ENCODE data around the gene PRSS56.
"Not testable (repeated sequence)": the region's sequence is repeated elsewhere in the genome, so short reads cannot be mapped to it uniquely, and the experiment has no call there.

PRSS56 gene

DNA sequence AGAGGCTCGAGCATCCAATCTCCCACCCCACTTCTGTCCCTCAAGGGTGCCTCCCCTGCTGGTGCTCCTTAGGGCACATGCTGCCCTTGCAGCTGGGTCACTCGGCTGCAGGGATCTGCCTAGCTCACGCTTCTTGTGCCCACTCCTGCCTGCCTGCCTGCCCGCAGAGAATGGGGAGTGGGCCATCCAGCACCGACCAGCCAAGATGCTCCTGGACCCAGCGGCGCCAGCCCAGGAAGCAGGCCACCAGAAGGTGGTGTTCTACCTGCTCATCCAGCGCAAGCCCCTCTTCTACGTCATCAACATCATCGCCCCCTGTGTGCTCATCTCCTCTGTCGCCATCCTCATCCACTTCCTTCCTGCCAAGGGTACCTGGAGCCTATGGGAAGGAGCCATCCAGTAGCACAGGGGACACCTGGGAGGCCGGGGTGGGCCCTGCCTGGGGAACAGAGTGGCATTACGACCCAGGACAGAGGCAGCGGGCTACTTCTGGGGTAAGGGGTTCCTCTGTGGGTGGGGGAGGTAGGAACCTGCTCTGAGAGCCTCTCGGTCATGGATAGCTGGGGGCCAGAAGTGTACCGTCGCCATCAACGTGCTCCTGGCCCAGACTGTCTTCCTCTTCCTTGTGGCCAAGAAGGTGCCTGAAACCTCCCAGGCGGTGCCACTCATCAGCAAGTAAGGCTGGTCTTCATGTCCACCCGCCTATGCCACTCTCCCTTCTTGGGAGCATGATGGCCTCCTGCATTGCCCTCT is 22.7 kb downstream of the PRSS56 start:
- no peak for DNase-seq

DNA sequence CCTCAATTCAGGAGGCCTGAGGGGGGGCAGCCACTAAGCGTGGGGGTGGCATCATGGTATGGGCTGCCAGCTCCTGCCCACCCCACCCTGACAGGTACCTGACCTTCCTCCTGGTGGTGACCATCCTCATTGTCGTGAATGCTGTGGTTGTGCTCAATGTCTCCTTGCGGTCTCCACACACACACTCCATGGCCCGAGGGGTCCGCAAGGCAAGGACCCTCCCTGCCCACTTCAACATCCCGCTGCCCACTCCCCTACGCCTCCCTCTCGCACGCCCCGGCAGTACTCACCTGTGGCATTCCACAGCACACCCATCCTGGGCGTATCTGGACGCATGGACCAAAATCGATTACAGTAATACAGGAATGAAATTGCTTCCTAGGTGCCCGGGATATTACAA is 23.3 kb downstream of the PRSS56 start:
- DNase-seq: no peak

DNA sequence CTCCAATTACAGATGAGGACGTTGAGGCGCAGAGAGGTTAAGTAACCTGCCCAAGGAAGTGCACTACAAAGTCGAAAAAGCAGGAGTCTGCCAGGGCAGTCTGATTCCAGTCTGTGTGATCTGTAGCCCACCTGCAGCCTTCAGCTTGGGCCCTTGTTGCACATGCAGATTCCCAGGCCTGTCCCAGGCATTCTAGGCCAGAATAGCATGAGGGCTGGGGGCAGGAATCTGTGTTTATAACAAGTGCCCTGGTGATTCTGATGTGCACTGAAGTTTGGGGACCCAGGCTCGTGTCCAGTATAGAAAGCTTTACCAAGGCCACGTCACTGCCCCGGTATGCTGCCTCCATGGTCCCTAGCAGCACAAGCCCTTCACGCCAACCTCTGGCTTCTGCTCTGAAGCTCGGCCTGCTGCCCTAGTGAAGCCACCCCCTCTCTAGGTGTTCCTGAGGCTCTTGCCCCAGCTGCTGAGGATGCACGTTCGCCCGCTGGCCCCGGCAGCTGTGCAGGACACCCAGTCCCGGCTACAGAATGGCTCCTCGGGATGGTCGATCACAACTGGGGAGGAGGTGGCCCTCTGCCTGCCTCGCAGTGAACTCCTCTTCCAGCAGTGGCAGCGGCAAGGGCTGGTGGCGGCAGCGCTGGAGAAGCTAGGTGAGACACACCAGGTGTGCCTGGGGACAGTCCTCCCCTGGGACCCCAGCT is 23.9 kb downstream of the PRSS56 start:
- no peak for DNase-seq

DNA sequence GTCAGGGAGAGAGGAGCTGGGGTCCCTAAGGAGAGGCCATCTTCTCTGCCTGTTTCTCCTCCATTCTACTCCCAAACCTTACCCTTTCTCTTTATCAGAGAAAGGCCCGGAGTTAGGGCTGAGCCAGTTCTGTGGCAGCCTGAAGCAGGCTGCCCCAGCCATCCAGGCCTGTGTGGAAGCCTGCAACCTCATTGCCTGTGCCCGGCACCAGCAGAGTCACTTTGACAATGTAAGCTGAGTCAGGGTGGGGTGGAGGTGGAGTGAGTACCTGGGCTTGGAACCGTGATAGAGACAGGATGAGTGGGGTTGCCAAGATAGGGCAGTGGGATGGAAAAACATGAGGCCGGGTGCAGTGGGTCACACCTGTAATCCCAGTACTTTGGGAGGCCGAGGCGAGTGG is 24.5 kb downstream of the PRSS56 start:
- no peak for DNase-seq

DNA sequence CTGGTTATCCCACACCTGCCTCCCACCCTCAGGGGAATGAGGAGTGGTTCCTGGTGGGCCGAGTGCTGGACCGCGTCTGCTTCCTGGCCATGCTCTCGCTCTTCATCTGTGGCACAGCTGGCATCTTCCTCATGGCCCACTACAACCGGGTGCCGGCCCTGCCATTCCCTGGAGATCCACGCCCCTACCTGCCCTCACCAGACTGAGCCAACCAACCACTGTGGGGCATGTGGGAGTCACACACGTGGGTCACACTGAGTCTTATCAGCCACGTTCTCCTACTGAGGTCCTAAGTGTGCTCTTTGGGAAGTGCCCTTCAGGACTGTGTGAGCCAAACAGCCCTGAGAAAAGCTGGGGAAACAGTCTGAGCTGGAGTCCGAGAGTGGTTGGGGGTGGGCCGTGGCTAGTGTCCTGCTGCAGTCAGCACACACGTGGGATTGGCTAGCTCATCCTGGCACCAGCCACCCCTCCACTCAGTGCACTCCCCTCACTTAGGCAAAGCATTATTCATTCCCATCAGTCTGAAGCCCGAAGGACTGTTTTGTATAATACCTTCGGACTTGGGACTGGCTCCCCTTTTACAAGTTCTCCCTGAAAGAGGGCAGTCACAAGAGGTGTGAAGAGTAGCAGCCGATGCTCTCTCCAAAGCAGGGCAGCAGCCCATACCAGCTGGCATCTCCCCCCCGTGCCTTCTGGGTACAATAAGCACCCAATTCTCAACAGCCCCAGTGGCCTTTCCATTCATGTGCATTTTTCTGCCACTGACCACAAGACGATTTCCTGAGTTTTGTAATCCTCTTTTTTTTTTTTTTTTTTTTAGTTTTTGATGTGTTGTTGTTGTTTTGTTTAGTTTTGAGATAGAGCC is 25.6 kb downstream of the PRSS56 start:
- DNase-seq: no peak

DNA sequence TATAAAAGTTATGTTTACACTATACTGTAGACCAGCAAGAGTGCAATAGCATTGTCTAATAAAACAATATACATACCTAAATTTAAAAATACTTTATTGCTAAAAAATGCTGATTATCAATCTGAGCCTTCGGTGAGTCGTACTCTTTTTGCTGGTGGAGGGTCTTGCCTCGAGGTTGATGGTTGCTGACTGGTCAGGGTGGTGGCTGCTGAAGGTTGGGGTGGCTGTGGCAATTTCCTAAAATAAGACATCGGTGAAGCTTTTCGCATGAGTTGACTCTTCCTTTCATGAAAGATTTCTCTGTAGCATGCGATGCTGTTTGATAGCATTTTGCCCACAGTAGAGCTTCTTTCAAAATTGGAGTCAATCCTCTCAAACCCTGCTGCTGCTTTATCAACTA is 27.8 kb downstream of the PRSS56 start:
- DNase-seq: no peak

DNA sequence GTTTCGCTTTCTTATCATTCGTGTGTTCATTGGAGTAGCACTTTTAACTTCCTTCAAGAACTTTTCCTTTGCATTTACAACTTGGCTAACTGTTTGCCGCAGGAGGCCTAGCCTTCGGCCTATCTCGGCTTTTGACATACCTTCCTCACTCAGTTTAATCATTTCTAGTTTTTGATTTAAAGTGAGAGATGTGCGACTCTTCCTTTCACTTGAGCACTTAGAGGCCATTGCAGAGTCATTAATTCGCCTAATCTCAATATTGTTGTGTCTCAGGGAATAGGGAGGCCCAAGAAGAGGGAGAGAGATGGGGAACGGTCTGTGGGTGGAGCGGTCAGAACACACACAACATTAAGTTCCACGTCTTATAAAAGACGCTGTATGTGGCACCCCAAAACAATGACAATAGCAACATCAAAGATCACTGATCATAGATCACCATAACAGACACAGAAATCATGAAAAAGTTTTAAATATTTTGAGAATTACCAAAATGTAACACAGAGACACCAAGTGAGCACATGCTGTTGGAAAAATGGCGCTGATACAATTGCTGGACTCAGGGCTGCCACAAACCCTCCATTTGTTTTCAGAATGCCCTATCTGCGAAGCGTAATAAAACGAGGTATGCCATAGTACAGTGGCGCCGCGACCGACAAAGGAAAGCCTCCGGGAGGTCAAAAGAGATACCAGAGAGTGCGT is 29.6 kb downstream of the PRSS56 start:
- DNase-seq: no peak

DNA sequence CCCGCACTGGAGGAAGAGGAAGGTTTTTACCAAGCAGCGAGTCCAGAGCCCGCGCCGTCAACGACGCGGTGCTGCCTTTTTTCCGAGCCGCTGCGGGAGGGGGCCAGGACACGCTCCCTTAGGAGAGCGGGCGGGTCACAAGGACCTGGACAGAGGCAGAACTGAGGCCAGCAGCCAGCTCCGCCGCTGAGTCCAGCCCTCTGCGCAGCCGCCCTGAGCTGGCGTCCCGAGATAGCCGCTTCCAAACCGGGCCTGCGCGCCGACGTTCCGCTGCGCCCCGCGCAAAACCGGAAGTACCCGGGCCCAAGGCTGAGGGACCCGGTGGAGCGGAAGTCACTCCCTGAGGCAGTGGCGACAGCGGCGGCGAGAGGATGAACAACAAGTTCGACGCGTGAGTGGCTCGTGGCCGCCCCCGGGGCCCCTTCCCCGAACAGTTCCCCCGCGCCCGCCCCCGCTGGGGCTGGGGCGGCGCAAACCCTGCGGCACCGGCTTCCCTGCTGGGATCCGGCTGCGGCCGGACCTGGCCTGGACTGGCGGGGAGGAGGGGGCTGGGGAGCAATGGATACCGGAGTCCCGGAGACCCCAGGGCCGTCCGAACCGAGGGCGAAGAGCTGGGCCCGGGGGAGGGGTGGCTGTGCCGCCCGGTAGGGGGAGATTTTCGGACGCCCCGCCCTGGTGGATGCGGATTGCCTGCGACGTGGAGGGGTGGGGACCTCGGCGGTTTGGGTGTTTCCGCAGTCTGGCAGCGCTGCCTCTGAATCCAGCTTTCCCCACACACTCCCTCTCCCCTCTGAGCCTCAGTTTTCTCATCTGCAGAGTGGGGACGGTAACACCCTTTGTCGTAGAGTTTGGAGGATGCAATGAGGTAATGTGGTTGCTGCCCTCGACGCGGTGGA is 30.4 kb downstream of the PRSS56 start, which contains the start of the genes EIF4E2 and TIGD1:
Gene EIF4E2, plus strand, starts transcription at position 336 of the 896 bp plus-strand sequence. Its CDS starts 36 bp downstream, at position 372.
Gene TIGD1, minus strand, starts transcription at position 204 of the 896 bp plus-strand sequence. CDS start 675 bp downstream, outside the sequence.
- peak; percentile 85 to 89 (median 86) for DNase-seq

DNA sequence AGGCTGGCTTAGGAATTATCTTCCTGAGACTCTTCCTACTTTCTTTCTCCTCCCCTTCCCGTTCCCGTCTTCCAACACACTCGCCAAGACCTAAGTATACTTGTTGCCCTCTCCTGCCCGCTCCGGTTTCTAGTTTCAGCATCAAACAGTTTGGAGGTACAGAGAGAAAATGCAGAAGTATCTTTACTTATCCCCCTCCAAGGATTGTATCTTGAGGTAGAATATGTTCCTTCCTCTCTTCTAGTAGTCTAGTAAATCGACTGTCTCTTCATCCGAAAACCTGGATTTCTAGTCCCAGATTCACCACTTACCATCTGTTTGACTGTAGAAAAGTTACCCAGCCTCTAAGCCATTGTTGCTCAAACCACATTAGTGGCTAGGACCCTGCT is 31.1 kb downstream of the PRSS56 start:
- no peak for DNase-seq

DNA sequence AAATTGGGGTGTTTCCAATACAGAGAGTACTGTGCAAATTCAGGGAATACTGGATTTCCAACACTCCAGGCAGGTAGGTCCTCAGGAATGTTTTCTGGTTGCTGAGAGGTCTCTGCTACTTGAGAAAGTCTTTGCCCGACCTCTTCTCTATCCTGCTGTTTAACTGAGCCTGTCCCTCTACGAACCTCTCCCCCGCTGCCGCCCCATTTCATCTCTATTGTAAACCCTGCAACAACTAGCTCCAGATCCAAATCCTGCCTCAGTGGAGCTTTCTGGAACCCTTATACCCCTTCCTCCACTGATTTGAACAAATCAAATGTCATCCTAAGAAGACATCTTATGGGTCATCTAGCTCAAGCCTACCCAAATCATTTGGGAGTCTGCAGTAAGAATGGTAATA is 31.6 kb downstream of the PRSS56 start:
- DNase-seq: no peak

DNA sequence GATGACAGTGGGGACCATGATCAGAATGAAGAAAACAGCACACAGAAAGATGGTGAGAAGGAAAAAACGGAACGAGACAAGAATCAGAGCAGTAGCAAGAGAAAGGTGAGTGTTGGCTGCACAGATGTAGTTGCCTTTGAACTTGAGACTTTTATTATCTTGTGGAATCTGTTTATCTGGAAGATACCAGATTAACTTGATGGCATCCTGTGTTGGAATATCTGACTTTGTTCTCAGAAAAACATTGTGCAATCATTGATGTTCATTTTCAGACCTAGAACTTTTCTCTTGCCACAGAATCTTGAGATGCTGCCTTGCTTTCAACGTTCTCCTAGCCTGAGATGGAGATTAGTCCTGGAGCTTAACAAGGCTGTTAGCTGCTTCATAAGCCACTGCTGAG is 36.2 kb downstream of the PRSS56 start:
- no peak for DNase-seq

DNA sequence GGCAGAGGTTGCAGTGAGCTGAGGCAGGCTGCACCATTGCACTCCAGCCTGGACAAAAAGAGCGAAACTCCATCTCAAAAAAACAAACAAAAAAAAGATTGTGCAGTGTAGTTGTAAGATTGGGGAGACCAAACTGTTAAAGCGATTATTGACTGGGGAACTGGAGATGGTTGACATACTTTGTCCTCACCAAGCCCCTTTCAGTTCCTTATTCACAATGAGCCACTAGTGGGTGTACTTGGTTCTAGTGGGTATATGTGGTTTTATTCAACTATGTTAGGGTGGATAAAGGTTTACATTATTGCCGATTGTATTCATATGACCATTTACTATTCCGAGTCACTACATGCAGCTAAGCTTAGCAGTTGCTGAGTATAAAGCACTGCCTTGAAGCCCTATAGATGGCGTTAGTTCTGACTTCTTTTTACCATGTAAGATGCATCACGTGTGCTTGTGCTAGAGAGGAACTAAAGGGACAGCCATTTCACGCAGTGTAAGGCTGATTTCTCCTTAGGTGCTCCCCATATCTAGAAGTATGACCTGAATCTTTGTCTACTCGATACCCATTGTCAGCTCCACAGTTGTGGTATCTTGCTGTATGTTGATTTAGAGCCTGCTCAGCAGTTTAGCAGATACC is 42.4 kb downstream of the PRSS56 start:
- no peak for DNase-seq

DNA sequence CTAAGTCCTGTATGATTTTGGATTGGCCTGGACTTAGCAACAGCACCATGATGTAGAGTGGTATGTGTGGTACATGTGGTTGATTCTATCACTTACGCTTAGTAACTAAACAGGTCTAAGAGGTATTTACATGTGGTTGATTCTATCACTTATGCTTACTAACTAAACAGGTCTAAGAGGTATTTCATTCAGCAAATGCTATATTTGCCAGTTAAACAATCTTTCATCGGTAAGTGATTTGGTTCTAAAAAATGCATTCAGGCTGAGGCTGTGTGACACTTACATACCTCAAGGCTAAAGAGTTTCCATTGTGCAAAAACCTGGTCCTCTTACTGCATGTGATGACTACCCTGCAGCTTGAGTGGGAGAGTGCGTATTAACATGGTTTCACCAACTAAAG is 43.4 kb downstream of the PRSS56 start:
- DNase-seq: no peak

DNA sequence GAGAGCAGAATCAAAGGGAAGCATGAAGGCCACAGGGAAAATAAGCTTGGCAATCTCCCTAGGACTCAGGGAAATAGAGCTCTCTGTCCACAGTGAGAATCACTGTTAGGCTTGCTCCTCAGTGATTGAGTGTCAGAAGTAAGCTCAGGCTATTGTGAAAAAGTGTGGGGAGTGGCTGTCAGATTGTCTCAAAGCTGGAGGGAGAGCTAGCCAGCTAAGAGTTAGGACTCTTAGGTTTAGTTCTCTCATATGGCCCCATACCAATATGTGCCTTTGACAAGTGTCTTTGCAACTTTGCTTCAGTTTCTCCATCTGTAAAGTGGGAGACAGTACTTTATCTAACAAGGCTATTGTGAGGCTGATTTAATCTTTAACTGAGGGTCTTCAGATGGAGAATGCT is 47.5 kb downstream of the PRSS56 start:
- no peak for DNase-seq

DNA sequence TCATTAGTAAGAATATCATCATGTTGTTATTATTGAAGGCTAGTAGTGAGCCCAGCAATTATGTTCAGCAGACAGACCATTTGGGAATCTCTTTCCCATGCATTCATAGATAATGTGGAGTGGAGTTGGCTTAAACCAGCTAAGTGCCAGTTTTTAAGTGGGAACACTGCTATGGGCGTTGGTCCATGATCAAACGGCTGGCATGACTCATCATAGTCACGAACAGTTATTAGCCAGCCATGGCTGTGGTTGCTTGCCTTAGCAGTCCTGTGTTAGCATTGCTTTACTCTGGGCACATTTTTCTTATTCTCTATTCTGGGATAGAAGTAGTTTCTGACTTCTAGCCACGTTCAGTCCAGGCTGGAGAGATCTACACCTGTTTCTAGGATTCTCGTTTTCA is 48.0 kb downstream of the PRSS56 start:
- no peak for DNase-seq

DNA sequence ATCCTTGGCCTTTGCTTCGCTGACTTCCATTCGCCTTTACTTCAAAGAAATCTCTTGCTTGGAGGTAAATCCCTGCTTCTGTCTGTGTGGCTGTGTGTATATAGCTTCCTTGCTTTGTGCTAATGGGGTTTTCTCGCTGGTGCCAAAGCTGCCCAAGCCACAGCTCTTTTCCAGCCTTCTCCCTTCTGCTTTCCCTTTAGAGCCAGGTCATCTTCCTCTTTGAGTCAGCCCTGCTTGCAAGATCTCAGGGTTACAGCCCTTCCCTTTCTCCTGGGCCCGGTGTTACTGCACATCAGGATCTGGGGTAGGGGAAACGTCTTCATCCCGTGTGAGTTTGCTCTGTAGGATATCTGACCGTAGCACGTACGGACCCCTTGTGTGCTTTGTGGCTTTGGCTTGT is 49.4 kb downstream of the PRSS56 start:
- DNase-seq: no peak

DNA sequence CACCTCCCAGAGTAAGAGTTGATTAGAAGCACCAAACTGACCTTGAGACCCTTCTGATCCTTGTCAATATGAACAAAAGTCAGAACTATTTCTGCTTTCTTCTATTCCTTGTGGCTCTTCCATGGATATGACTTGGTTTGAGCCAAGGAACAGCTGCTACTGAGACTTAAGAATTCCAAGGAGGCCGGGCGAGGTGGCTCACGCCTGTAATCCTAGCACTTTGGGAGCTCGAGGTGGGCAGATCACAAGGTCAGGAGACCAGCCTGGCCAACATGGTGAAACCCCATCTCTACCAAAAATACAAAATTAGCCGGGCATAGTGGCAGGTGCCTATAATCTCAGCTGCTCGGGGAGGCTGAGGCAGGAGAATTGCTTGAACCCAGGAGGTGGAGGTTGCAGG is 50.3 kb downstream of the PRSS56 start:
- not testable (repeated sequence) for DNase-seq

DNA sequence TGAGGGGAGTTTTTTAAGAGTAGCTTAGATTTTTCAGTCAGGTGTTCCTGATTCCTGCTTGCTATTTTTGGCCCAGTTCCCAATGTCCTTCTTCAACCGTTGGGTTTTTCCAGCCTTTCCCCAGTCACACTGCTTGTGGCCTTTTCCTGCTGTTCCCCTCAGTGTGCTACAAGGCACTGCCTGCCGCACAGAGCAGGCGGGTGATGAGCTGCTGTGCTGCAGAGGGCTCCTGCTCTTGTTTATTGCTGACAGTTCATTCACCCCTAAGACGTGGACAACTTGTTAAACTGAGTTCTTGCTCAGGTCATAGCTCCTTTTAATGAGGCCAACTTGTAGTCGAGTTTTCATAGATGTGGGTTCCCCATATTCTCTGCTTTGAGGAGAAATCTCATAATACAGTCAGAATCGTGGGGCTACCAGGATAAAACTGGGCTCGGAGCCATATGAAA is 50.9 kb downstream of the PRSS56 start:
- DNase-seq: no peak

DNA sequence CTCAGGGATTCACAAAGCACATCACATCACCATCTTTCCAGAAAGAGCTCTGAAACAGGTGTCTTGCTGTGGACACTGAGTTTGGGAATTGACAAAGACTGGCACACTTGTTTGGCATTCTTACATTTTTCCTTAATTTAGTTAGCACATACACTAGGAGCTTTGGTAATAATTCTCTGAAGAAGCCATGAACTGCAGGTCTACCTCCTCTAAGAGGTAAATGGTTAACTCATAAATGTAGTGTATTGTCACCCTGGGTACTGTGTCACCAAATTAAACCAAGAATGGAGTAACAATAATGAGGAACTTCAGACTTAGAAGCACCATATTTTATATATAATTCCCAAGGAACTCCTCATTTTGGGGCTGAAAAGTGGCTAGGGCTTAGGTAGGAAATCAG is 52.9 kb downstream of the PRSS56 start:
- DNase-seq: no peak

DNA sequence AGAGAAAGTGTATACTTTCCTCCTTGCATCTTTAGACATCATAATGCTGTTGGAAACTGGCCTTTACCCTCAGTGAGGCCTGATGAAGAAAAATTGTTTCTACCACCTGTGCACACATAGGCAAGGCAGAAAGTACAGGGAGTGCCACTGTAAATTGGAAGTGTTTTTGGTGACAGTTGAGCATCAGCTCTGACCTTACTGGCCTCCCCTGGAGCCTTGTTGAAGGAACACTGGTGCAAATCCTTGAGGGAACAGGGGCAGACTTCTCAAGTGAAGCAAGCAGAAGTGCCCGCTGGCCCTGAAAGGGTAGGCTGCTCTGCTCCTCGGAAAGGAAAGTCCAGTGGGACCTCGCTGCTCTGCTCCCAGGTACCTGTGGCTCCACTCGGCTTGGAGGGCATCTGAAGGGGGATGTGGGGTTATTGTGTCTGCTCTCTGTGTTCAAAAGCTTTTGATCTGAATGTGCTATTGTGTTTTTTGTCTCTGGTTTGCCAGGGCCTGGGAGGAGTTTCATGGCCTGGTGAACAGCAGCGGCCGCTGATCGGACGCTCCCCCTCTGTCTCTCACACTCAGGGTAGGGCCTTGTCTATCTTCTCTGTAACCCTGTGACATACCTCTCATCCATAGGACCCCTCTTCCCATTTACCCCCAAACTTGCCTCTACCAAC is 53.7 kb downstream of the PRSS56 start:
- DNase-seq: no peak

All from activated CD4-positive, CD25-positive, alpha-beta regulatory T cell (primary cell).